Lower leg skin (tissue), 3 donors: ENCODE measurements around the gene JMJD1C.

Experiments used
- CTCF ChIP-seq, 3 donors: fragments of 450-650 bp; IDR thresholded peaks; one replicate each; pipeline ENCODE4 v1.5.1; 2016; ENCODE audit warnings: antibody characterized with exemption in 3 of 3, mild to moderate bottlenecking in 3 of 3, moderate library complexity in 2 of 3
- POLR2A ChIP-seq, 2 donors: fragments of 450-650 bp; IDR thresholded peaks; one replicate each; pipeline ENCODE4 v1.6.1; 2016 to 2017; ENCODE audit warnings: antibody characterized with exemption in 2 of 2, mild to moderate bottlenecking in 1 of 2, moderate library complexity in 1 of 2

GRCh38 chr10:63388421-63389031, 77.3 kb downstream of the JMJD1C start:
- TF ChIP-seq CTCF (IDR thresholded peaks at IDR 0.05) = no peak
- no peak for TF ChIP-seq POLR2A (IDR thresholded peaks at IDR 0.05)
